ENCODE measurements around the gene CDC14B. TPM values are rescaled to one million over a fixed set of nuclear protein-coding genes. Genes with fewer than 3 reads are reported as not detected.

CDC14B gene
- total RNA-seq, 5 donors from 2014 or later (not counting 1 experiment from before 2014, with no cell fraction given): 4.8 to 11.9 (median 7.2) TPM

- Histone ChIP-seq H3K27ac (ENCODE audit: low read length) (no peak overlapping the region), H3K4me1 (ENCODE audit: control insufficient read depth in 1 of 2, extremely low read depth in 1 of 2, insufficient read depth in 2 of 2, low read length in 2 of 2) (no peaks in the 10 kb centered on the region), H3K9me3 (no peaks in the 10 kb centered on the region), H3K4me3 (ENCODE audit: control insufficient read depth in 1 of 2, extremely low read depth in 1 of 2, low read length in 1 of 2) (no peak overlapping the region), H3K36me3 (ENCODE audit: control insufficient read depth in 2 of 2, extremely low read depth in 1 of 2, insufficient read depth in 1 of 2, low read length in 1 of 2) (peaks cover 8 to 64% of the 10 kb centered on the region in 2 donors), H3K27me3 (replicated peaks in 1 of 2; ENCODE audit: control insufficient read depth in 2 of 2, extremely low read depth in 1 of 2, insufficient read depth in 2 of 2, low read length in 1 of 2) (no peaks in the 10 kb centered on the region)
- Mint-ChIP-seq H3K27ac (no peak overlapping the region), H3K36me3 (peaks cover 53% of the 10 kb centered on the region), H3K4me3 (no peak overlapping the region), H3K27me3 (no peaks in the 10 kb centered on the region), H3K4me1 (peaks cover 4 to 16% (median 13%) of the 10 kb centered on the region in 3 donors), H3K9me3 (no peaks in the 10 kb centered on the region)
- DNase-seq: no peak
- WGBS (ENCODE audit: insufficient coverage): 92% methylated on average over 9 of the region's 12 CpGs
- ChIA-PET POLR2A (no interaction called here), CTCF (no interaction called here)
- no peak for ATAC-seq (replicated peaks in 1 of 4)
Measured at GRCh38 chr9:96489482-96489979, 130.1 kb downstream of the CDC14B start.

DNA sequence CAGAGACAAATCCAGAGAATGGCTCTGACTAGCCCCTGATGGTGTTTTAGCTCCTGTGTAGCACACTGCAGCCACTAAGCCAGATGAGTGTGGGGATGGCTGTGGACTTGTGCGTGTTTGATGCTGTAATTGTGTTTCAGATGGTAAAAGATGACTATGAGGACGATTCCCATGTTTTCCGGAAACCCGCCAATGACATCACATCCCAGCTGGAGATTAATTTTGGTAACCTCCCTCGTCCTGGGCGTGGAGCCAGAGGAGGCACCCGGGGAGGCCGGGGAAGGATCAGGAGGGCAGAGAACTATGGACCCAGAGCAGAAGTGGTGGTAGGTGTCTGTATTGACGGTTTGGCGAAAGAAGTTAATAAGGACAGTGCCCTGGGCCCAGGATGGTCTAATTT lies 131.7 kb downstream of the CDC14B start:
- CTCF ChIA-PET: no interaction called here

DNA sequence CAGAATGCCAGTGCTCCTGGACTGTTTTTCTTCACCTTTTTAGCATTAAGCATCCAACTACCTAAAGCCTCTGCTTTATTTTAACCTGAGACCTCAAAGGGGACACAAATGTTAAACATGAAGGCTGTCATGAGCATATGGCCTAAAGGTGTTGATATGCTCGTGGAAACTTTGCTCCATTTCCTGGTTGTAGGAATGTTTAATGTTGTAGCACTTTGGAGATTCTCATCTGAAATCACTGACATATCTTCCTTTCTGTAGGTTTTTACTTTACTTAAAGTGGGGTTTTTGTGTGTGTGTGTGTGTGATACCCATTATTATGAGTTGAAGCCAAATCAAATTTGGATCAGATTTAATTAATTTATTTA lies 132.6 kb downstream of the CDC14B start:
- Mint-ChIP-seq H3K36me3 (peaks cover 72% of the 10 kb centered on the region), H3K27ac (no peak overlapping the region), H3K4me1 (peaks cover 4 to 28% (median 21%) of the 10 kb centered on the region in 3 donors), H3K4me3 (no peak overlapping the region), H3K9me3 (no peaks in the 10 kb centered on the region), H3K27me3 (no peaks in the 10 kb centered on the region)
- H3K36me3 ChIP-seq (ENCODE audit: control insufficient read depth in 2 of 2, extremely low read depth in 1 of 2, insufficient read depth in 1 of 2, low read length in 1 of 2): peaks cover 8 to 64% of the 10 kb centered on the region in 2 donors
- H3K27me3 ChIP-seq (replicated peaks in 1 of 2; ENCODE audit: control insufficient read depth in 2 of 2, extremely low read depth in 1 of 2, insufficient read depth in 2 of 2, low read length in 1 of 2): no peaks in the 10 kb centered on the region
- H3K4me3 ChIP-seq (ENCODE audit: control insufficient read depth in 1 of 2, extremely low read depth in 1 of 2, low read length in 1 of 2): no peak overlapping the region
- H3K4me1 ChIP-seq (ENCODE audit: control insufficient read depth in 1 of 2, extremely low read depth in 1 of 2, insufficient read depth in 2 of 2, low read length in 2 of 2): no peaks in the 10 kb centered on the region
- ChIA-PET CTCF (interaction anchor here in 1 of 2 donors (0.8 kb wide), 1 partner anchor 160 kb away, joined by 3 read pairs; no protein-coding TSS in a partner anchor), POLR2A (no interaction called here)
- H3K27ac ChIP-seq (ENCODE audit: low read length): no peak overlapping the region
- no peaks in the 10 kb centered on the region for H3K9me3 ChIP-seq
- WGBS (ENCODE audit: insufficient coverage): no CpG with 5 or more reads among the region's 1 CpG
- DNase-seq (no peak), ATAC-seq (replicated peaks in 1 of 4) (no peak)

More for the DNA sequence above, 131.7 kb downstream of the CDC14B start:
- POLR2A ChIA-PET: no interaction called here
- DNase-seq (no peak), ATAC-seq (replicated peaks in 1 of 4) (no peak)
- Histone ChIP-seq H3K27me3 (replicated peaks in 1 of 2; ENCODE audit: control insufficient read depth in 2 of 2, extremely low read depth in 1 of 2, insufficient read depth in 2 of 2, low read length in 1 of 2) (no peaks in the 10 kb centered on the region), H3K36me3 (ENCODE audit: control insufficient read depth in 2 of 2, extremely low read depth in 1 of 2, insufficient read depth in 1 of 2, low read length in 1 of 2) (peaks cover 8 to 66% of the 10 kb centered on the region in 2 donors), H3K4me3 (ENCODE audit: control insufficient read depth in 1 of 2, extremely low read depth in 1 of 2, low read length in 1 of 2) (no peak overlapping the region), H3K4me1 (ENCODE audit: control insufficient read depth in 1 of 2, extremely low read depth in 1 of 2, insufficient read depth in 2 of 2, low read length in 2 of 2) (no peaks in the 10 kb centered on the region), H3K9me3 (no peaks in the 10 kb centered on the region), H3K27ac (ENCODE audit: low read length) (no peak overlapping the region)
- Mint-ChIP-seq H3K27me3 (no peaks in the 10 kb centered on the region), H3K36me3 (peaks cover 64% of the 10 kb centered on the region), H3K4me3 (no peak overlapping the region), H3K4me1 (peaks cover 4 to 25% (median 20%) of the 10 kb centered on the region in 3 donors), H3K9me3 (no peaks in the 10 kb centered on the region), H3K27ac (no peak overlapping the region)
- 95% methylated on average over 8 of the region's 10 CpGs for WGBS (ENCODE audit: insufficient coverage)

- ATAC-seq (replicated peaks in 1 of 4) (no peak), DNase-seq (no peak)
- no peak overlapping the region for H3K27ac ChIP-seq (ENCODE audit: low read length)
- ChIA-PET CTCF (interaction anchor here (0.6 to 0.8 kb wide), 2 partner anchors 158 to 160 kb away, joined by 3 to 7 read pairs; no protein-coding TSS in a partner anchor), POLR2A (no interaction called here)
- H3K27me3 ChIP-seq (replicated peaks in 1 of 2; ENCODE audit: control insufficient read depth in 2 of 2, extremely low read depth in 1 of 2, insufficient read depth in 2 of 2, low read length in 1 of 2): no peaks in the 10 kb centered on the region
- H3K36me3 Mint-ChIP-seq: peaks cover 69% of the 10 kb centered on the region
- H3K4me1 ChIP-seq (ENCODE audit: control insufficient read depth in 1 of 2, extremely low read depth in 1 of 2, insufficient read depth in 2 of 2, low read length in 2 of 2): no peaks in the 10 kb centered on the region
- no peaks in the 10 kb centered on the region for H3K27me3 Mint-ChIP-seq
- peaks cover under 1 to 24% (median 16%) of the 10 kb centered on the region in 3 donors for H3K4me1 Mint-ChIP-seq
- no peak overlapping the region for H3K4me3 Mint-ChIP-seq
- H3K9me3 ChIP-seq: no peaks in the 10 kb centered on the region
- no peaks in the 10 kb centered on the region for H3K9me3 Mint-ChIP-seq
- H3K4me3 ChIP-seq (ENCODE audit: control insufficient read depth in 1 of 2, extremely low read depth in 1 of 2, low read length in 1 of 2): no peak overlapping the region
- no peak overlapping the region for H3K27ac Mint-ChIP-seq
- H3K36me3 ChIP-seq (ENCODE audit: control insufficient read depth in 2 of 2, extremely low read depth in 1 of 2, insufficient read depth in 1 of 2, low read length in 1 of 2): peaks cover 8 to 60% of the 10 kb centered on the region in 2 donors
- 100% methylated on average over 3 of the region's 7 CpGs for WGBS (ENCODE audit: insufficient coverage)
Measured at GRCh38 chr9:96486386-96487028, 133.1 kb downstream of the CDC14B start.

DNA sequence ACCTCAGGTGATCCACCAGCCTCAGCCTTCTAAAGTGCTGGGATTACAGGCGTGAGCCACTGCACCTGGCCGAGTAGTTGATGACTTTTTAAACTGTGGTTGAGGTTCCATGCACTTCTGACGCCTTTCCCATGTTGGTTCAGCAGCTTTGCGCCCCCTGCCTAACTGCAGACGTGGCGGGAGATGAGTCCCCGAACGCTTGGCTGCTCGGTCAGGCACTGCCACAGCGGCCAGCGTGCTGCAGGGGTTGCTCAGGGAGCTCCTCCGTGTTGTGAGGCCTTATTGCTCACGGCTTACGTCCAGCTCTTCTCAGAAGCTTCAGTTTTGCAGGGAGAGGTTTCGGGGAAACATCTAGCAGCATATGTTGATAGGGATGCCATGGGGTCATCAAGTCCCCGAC lies 134.4 kb downstream of the CDC14B start:
- Mint-ChIP-seq H3K4me3 (no peak overlapping the region), H3K4me1 (peaks cover 0 to 16% (median 7%) of the 10 kb centered on the region in 3 donors), H3K27me3 (no peaks in the 10 kb centered on the region), H3K27ac (no peak overlapping the region), H3K9me3 (no peaks in the 10 kb centered on the region), H3K36me3 (peaks cover 59% of the 10 kb centered on the region)
- POLR2A ChIA-PET: no interaction called here
- ATAC-seq (replicated peaks in 1 of 4) (no peak), DNase-seq (no peak)
- 99% methylated on average over 14 of the region's 16 CpGs for WGBS (ENCODE audit: insufficient coverage)
- no peak overlapping the region for H3K4me3 ChIP-seq (ENCODE audit: control insufficient read depth in 1 of 2, extremely low read depth in 1 of 2, low read length in 1 of 2)
- no peak overlapping the region for H3K27ac ChIP-seq (ENCODE audit: low read length)
- H3K4me1 ChIP-seq (ENCODE audit: control insufficient read depth in 1 of 2, extremely low read depth in 1 of 2, insufficient read depth in 2 of 2, low read length in 2 of 2): no peaks in the 10 kb centered on the region
- no peaks in the 10 kb centered on the region for H3K27me3 ChIP-seq (replicated peaks in 1 of 2; ENCODE audit: control insufficient read depth in 2 of 2, extremely low read depth in 1 of 2, insufficient read depth in 2 of 2, low read length in 1 of 2)
- CTCF ChIA-PET: no interaction called here
- peaks cover 6 to 48% of the 10 kb centered on the region in 2 donors for H3K36me3 ChIP-seq (ENCODE audit: control insufficient read depth in 2 of 2, extremely low read depth in 1 of 2, insufficient read depth in 1 of 2, low read length in 1 of 2)
- no peaks in the 10 kb centered on the region for H3K9me3 ChIP-seq

DNA sequence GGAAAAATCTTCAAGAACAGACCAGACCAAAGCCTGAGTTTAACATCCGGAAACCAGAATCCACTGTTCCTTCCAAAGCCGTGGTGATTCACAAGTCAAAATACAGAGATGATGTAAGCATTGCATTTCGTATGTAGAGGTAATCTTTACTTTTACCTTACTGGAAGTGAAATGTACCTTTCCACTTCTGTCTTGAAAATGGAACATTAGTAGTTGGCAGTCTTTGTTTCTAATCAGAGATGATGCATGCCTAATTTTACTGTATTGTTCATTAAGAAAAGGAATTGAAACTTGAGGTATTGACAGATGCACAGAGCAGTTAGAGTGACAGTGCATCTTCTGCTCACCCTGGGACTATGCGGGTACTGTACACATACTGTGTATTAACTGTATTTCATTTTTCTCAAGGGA lies 135.1 kb downstream of the CDC14B start:
- no peaks in the 10 kb centered on the region for H3K4me1 ChIP-seq (ENCODE audit: control insufficient read depth in 1 of 2, extremely low read depth in 1 of 2, insufficient read depth in 2 of 2, low read length in 2 of 2)
- ATAC-seq (replicated peaks in 1 of 4) (no peak), DNase-seq (no peak)
- Mint-ChIP-seq H3K4me1 (peaks cover 0 to 18% (median 7%) of the 10 kb centered on the region in 3 donors), H3K36me3 (peaks cover 56% of the 10 kb centered on the region), H3K27ac (no peak overlapping the region), H3K9me3 (no peaks in the 10 kb centered on the region), H3K4me3 (no peak overlapping the region), H3K27me3 (no peaks in the 10 kb centered on the region)
- WGBS (ENCODE audit: insufficient coverage): no CpG with 5 or more reads among the region's 4 CpGs
- H3K36me3 ChIP-seq (ENCODE audit: control insufficient read depth in 2 of 2, extremely low read depth in 1 of 2, insufficient read depth in 1 of 2, low read length in 1 of 2): peaks cover 6 to 45% of the 10 kb centered on the region in 2 donors
- CTCF ChIA-PET: no interaction called here
- H3K27ac ChIP-seq (ENCODE audit: low read length): no peak overlapping the region
- H3K9me3 ChIP-seq: no peaks in the 10 kb centered on the region
- POLR2A ChIA-PET: no interaction called here
- H3K27me3 ChIP-seq (replicated peaks in 1 of 2; ENCODE audit: control insufficient read depth in 2 of 2, extremely low read depth in 1 of 2, insufficient read depth in 2 of 2, low read length in 1 of 2): no peaks in the 10 kb centered on the region
- no peak overlapping the region for H3K4me3 ChIP-seq (ENCODE audit: control insufficient read depth in 1 of 2, extremely low read depth in 1 of 2, low read length in 1 of 2)

Data from T-cell (primary cell).